GM23338 (cell line): ENCODE results near the gene NOTCH1. TPM values are rescaled to one million over a fixed set of nuclear protein-coding genes. Genes with fewer than 3 reads are reported as not detected.

ENCODE experiments used
- ATAC-seq: fragments of 200-7000 bp; cut with Tn5 transposase; 3 replicates; pipeline ENCODE4 v1.9.1; 2020
- DNase-seq: peaks from one replicate; pipeline ENCODE4 v3.0.0-alpha.2; 2015; ENCODE audit warnings: low spot score
- H2AFZ ChIP-seq: fragments of 200-600 bp; sonication (generic); 2 replicates; pipeline ENCODE4 v1.8.0; 2016; ENCODE audit warnings: antibody characterized with exemption, mild to moderate bottlenecking, moderate library complexity
- H3F3A ChIP-seq: fragments of 200-600 bp; sonication (generic); replicated peaks from 2 replicates; pipeline ENCODE4 v1.8.0; 2017; ENCODE audit warnings: antibody characterized with exemption, mixed run types, low read depth
- H3K27ac ChIP-seq: fragments of 200-600 bp; sonication (generic); 2 replicates; pipeline ENCODE4 v1.6.1; 2016; ENCODE audit warnings: low read depth
- H3K27me3 ChIP-seq: fragments of 200-600 bp; sonication (generic); 2 replicates; pipeline ENCODE4 v1.8.0; 2016; ENCODE audit warnings: mild to moderate bottlenecking, mixed run types, moderate library complexity; ENCODE audit not compliant: insufficient read depth
- H3K36me3 ChIP-seq: fragments of 200-600 bp; sonication (generic); 2 replicates; pipeline ENCODE4 v1.8.0; 2016; ENCODE audit warnings: mild to moderate bottlenecking; ENCODE audit not compliant: insufficient read depth
- H3K4me1 ChIP-seq: fragments of 200-600 bp; sonication (generic); 2 replicates; pipeline ENCODE4 v1.8.0; 2016; ENCODE audit warnings: mild to moderate bottlenecking, moderate library complexity; ENCODE audit not compliant: insufficient read depth
- H3K4me2 ChIP-seq: fragments of 200-600 bp; sonication (generic); 2 replicates; pipeline ENCODE4 v1.7.1; 2017; ENCODE audit warnings: mixed run types
- H3K4me3 ChIP-seq: fragments of 200-600 bp; sonication (generic); 2 replicates; pipeline ENCODE4 v1.6.1; 2016; ENCODE audit warnings: mixed run types
- H3K79me2 ChIP-seq: fragments of 200-600 bp; sonication (generic); replicated peaks from 2 replicates; pipeline ENCODE4 v1.8.0; 2017; ENCODE audit warnings: mild to moderate bottlenecking; ENCODE audit not compliant: insufficient read depth
- H3K9me2 ChIP-seq: fragments of 200-600 bp; sonication (generic); 2 replicates; pipeline ENCODE4 v1.8.0; 2017; ENCODE audit not compliant: insufficient read depth
- H4K20me1 ChIP-seq: fragments of 200-600 bp; sonication (generic); replicated peaks from 2 replicates; pipeline ENCODE4 v1.8.0; 2017; ENCODE audit warnings: mild to moderate bottlenecking; ENCODE audit not compliant: insufficient read depth
- H3K27ac Mint-ChIP-seq: 2 replicates; pipeline ENCODE4 v1.8.0; 2020; ENCODE audit warnings: inconsistent platforms, mild to moderate bottlenecking, moderate library complexity, mixed read lengths
- H3K27me3 Mint-ChIP-seq: 3 replicates; pipeline ENCODE4 v1.8.0; 2022; ENCODE audit warnings: low read depth, mild to moderate bottlenecking, moderate library complexity, mixed read lengths, inconsistent platforms; ENCODE audit not compliant: insufficient read depth, poor library complexity
- H3K36me3 Mint-ChIP-seq: 3 replicates; pipeline ENCODE4 v1.8.0; 2021; ENCODE audit warnings: low read depth, mild to moderate bottlenecking, inconsistent platforms, moderate library complexity, mixed read lengths
- H3K4me1 Mint-ChIP-seq: 3 replicates; pipeline ENCODE4 v1.8.0; 2020; ENCODE audit warnings: mild to moderate bottlenecking, inconsistent platforms, mixed read lengths
- H3K4me3 Mint-ChIP-seq: 3 replicates; pipeline ENCODE4 v1.8.0; 2021; ENCODE audit warnings: moderate library complexity, mild to moderate bottlenecking, inconsistent platforms, mixed read lengths
- H3K9me3 Mint-ChIP-seq: 3 replicates; pipeline ENCODE4 v1.8.0; 2020; ENCODE audit warnings: moderate library complexity, mild to moderate bottlenecking, inconsistent platforms, mixed read lengths
- CREB1 ChIP-seq: fragments of 250-450 bp; sonication (Bioruptor Pico); IDR thresholded peaks from 2 replicates; pipeline ENCODE4 v1.5.0; 2020; ENCODE audit warnings: low read depth, mild to moderate bottlenecking, moderate library complexity
- CTCF ChIP-seq, 2 experiments: fragments of 200-600 bp in 1 of 2; sonication (generic) in 1 of 2; conservative IDR thresholded peaks; 2 replicates each; pipeline versions ENCODE4 v1.5.1 to v1.6.1; 2016 to 2017; ENCODE audit warnings: antibody characterized with exemption in 2 of 2, low read depth in 2 of 2, mild to moderate bottlenecking in 2 of 2, moderate library complexity in 1 of 2
- EZH2 ChIP-seq: fragments of 200-600 bp; sonication (generic); IDR thresholded peaks from one replicate; pipeline ENCODE4 v1.8.0; 2017; ENCODE audit warnings: antibody characterized with exemption, mild to moderate bottlenecking, low read depth; ENCODE audit not compliant: unreplicated experiment
- EZH2phosphoT487 ChIP-seq: fragments of 200-600 bp; sonication (generic); IDR thresholded peaks from one replicate; pipeline ENCODE4 v1.8.1; 2018; ENCODE audit warnings: antibody characterized with exemption; ENCODE audit not compliant: unreplicated experiment
- JUNB ChIP-seq: IDR thresholded peaks from one replicate; pipeline ENCODE4 v1.6.1; 2016; ENCODE audit warnings: antibody characterized with exemption; ENCODE audit not compliant: unreplicated experiment
- NANOG ChIP-seq: IDR thresholded peaks from 2 replicates; pipeline ENCODE4 v1.6.1; 2016; ENCODE audit warnings: antibody characterized with exemption, borderline replicate concordance
- POLR2AphosphoS5 ChIP-seq: IDR thresholded peaks from 2 replicates; pipeline ENCODE4 v1.6.1; 2016; ENCODE audit warnings: antibody characterized with exemption, low read depth
- REST ChIP-seq: IDR thresholded peaks from one replicate; pipeline ENCODE4 v1.6.1; 2018; ENCODE audit warnings: antibody characterized with exemption; ENCODE audit not compliant: unreplicated experiment
- STAT1 ChIP-seq: IDR thresholded peaks from one replicate; pipeline ENCODE4 v1.6.1; 2016; ENCODE audit warnings: antibody characterized with exemption; ENCODE audit not compliant: unreplicated experiment
- ZNF114 ChIP-seq: fragments of 250-450 bp; sonication (Bioruptor Pico); IDR thresholded peaks from 2 replicates; pipeline ENCODE4 v1.5.0; 2020; ENCODE audit warnings: mild to moderate bottlenecking, moderate library complexity
- ZNF331 ChIP-seq: fragments of 250-450 bp; sonication (Bioruptor Pico); IDR thresholded peaks from 2 replicates; pipeline ENCODE4 v1.5.0; 2020; ENCODE audit warnings: low read depth, mild to moderate bottlenecking, moderate library complexity
- polyA plus RNA-seq: library from polyadenylated mRNA; unstranded; fragments of >200 nt; fragmentation: Nextera tagmentation; extraction: Ambion mirVana; gene quantifications from 2 replicates; pipeline ENCODE4 v1.2.1, GENCODE V29; 2016
- total RNA-seq: library from RNA; depleted of rRNA; stranded (reverse); fragments of >200 nt; shearing (Covaris generic); gene quantifications from 2 replicates; pipeline ENCODE4 v1.2.3, GENCODE V29; 2014

Gene NOTCH1
- total and polyA plus RNA-seq, 2 experiments from 2014 or later, result 9.9 to 97.2 TPM

- H3K27ac Mint-ChIP-seq, result no peak overlapping the region
- H3K4me1 ChIP-seq, result no peaks in the 10 kb centered on the region
- ATAC-seq, result no peak
- no peak overlapping the region for H3K4me3 ChIP-seq
- H3K9me3 Mint-ChIP-seq, result peaks cover 4% of the 10 kb centered on the region; the same call in 2 of the 3 replicates
- H3K27ac ChIP-seq, result no peak overlapping the region
- H3K27me3 ChIP-seq, result no peaks in the 10 kb centered on the region
- no peak overlapping the region for H3K4me3 Mint-ChIP-seq
- no peak for DNase-seq
- peaks cover 84% of the 10 kb centered on the region for H3K36me3 Mint-ChIP-seq
- peaks cover 14% of the 10 kb centered on the region for H3K27me3 Mint-ChIP-seq
- TF ChIP-seq NANOG (no peak), JUNB (no peak), REST (no peak), EZH2phosphoT487 (no peak), STAT1 (no peak), ZNF114 (CRISPR knock-in tag) (no peak), CREB1 (CRISPR knock-in tag) (no peak), POLR2AphosphoS5 (no peak), CTCF (conservative IDR thresholded peaks at IDR 0.05; ENCODE audit: low read depth in 2 of 2) (no peak)
- H3K4me2 ChIP-seq, result no peak overlapping the region
- peaks cover 9% of the 10 kb centered on the region; the same call in 1 of the 2 replicates for H3F3A ChIP-seq
- H3K36me3 ChIP-seq, result peaks cover 46% of the 10 kb centered on the region
- H3K4me1 Mint-ChIP-seq, result no peaks in the 10 kb centered on the region
- peaks cover 9% of the 10 kb centered on the region; the same call in 1 of the 2 replicates for H3K79me2 ChIP-seq
- H4K20me1 ChIP-seq, result peaks cover 10% of the 10 kb centered on the region
- no peaks in the 10 kb centered on the region for H3K9me2 ChIP-seq
- H2AFZ ChIP-seq, result no peak overlapping the region
Observed at GRCh38 chr9:136459425-136459824, 86.4 kb downstream of the NOTCH1 start.

- DNase-seq (no peak), ATAC-seq (no peak)
- H3K9me3 Mint-ChIP-seq, result peaks cover 4% of the 10 kb centered on the region; the same call in 2 of the 3 replicates
- no peaks in the 10 kb centered on the region for H3K9me2 ChIP-seq
- no peaks in the 10 kb centered on the region for H3K4me1 ChIP-seq
- no peaks in the 10 kb centered on the region for H3K4me1 Mint-ChIP-seq
- H3K4me3 Mint-ChIP-seq, result no peak overlapping the region
- no peaks in the 10 kb centered on the region for H3K27me3 ChIP-seq
- H3K4me2 ChIP-seq, result no peak overlapping the region
- H3K36me3 Mint-ChIP-seq, result peaks cover 83% of the 10 kb centered on the region
- H3K27ac Mint-ChIP-seq, result no peak overlapping the region
- no peak overlapping the region for H2AFZ ChIP-seq
- no peaks in the 10 kb centered on the region; the same call in 1 of the 2 replicates for H3K79me2 ChIP-seq
- no peak overlapping the region for H3K4me3 ChIP-seq
- H3K27ac ChIP-seq, result no peak overlapping the region
- H3K36me3 ChIP-seq, result peaks cover 29% of the 10 kb centered on the region
- 0 out of 2 replicates have a peak, but pooled peaks cover 7% of the 10 kb centered on the region for H3F3A ChIP-seq
- peaks cover 8% of the 10 kb centered on the region for H3K27me3 Mint-ChIP-seq
- peaks cover 5% of the 10 kb centered on the region; the same call in 1 of the 2 replicates for H4K20me1 ChIP-seq
- TF ChIP-seq STAT1 (no peak), JUNB (no peak), EZH2 (no peak), CTCF (conservative IDR thresholded peaks at IDR 0.05; ENCODE audit: low read depth in 2 of 2) (no peak), EZH2phosphoT487 (no peak), ZNF331 (no peak), ZNF114 (CRISPR knock-in tag) (no peak)
Observed at GRCh38 chr9:136457326-136457725, 88.5 kb downstream of the NOTCH1 start.
